OCI-LY7 (cell line): ENCODE measurements around the gene KLF3.

ENCODE experiments used
- CTCF ChIP-seq: fragments of 200-600 bp; sonication (generic); conservative IDR thresholded peaks from 2 replicates; pipeline ENCODE4 v1.5.1; 2014; ENCODE audit warnings: mild to moderate bottlenecking, antibody characterized with exemption, low read length, moderate library complexity, mixed read lengths
- EZH2phosphoT487 ChIP-seq: fragments of 200-600 bp; sonication (generic); IDR thresholded peaks from 2 replicates; pipeline ENCODE4 v1.6.1; 2018; ENCODE audit warnings: low read depth, borderline replicate concordance, mild to moderate bottlenecking, mixed run types, antibody characterized with exemption, low read length, moderate library complexity, mixed read lengths

- no peak for TF ChIP-seq CTCF
- TF ChIP-seq EZH2phosphoT487: no peak
Observed at GRCh38 chr4:38688676-38689355, 24.8 kb downstream of the KLF3 start.
